ENCODE results near the gene PCYOX1L.
"Not testable (repeated sequence)": the region's sequence is repeated elsewhere in the genome, so short reads cannot be mapped to it uniquely, and the experiment has no call there.

PCYOX1L gene

DNA sequence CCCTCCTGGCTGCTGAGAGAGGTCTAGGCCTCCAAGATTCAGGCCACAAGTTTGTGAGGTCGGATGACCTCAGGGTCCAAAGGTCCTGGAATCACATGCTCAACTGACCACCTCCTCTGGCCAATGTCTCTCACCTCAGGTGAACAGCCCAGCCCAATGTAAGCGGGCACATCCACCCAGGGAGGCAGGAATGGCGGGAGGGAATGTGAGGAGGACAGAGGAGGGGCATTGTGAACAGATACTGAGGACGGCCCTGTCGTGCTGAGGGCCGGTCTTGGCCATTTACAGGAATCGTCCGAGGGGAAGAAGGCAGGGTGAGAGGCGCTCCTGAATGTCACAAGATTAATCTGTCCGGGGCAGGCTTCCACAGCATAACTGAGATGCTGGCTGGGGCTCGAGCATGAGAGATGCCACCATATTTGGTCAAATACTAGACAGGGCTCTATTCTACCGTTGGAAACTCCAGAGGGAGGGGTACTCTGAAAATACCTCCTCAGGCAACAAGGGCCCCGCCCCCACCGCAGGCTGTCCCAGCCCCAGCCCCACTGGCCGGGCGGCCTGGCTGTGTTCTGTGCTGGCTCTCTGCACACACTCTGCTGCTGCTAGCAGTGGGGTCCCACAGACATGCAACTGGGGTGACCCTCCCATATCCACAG lies 22.7 kb downstream of the PCYOX1L start:
- no peak for DNase-seq
- in situ Hi-C loops (cut with MboI; ENCODE audit: low pct_unique_long_range_greater_than_20kb, low sequenced_read_pairs): no loop called here

DNA sequence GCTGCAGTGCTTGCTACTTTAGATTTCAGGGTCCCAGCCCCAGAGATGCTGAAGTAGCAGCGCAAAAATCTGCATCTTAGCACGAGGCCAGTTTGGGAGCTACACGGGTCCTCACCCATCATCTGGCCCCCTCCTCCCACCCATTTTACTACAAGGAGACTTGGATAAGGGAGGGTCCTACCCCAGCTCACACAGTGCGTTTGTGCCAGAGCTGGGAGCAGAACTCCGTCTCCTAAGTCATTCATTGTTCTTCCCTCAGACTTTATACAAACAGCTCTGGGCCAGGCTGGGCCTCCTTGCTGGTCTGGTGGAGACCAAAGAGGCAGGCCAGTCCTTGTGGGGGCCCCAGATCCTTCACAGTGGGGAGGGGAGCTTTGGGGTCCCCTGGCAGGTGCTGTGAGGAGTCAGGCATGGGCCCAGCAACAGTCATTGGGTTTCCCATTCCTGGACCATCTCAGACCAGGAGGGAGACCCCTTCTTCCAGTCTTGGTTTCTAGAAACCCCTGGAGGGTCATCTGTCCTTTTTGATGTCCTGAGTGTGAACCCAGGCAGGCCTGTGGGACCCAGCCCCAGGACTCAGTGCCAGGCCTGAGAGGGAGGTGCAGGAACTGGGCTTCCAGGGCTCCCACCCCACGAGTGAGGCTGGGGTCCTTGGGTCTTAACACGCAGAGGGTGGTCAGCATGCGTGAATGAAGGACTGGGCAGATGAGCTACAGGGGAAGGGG lies 23.6 kb downstream of the PCYOX1L start:
- in situ Hi-C loops (cut with MboI; ENCODE audit: low pct_unique_long_range_greater_than_20kb, low sequenced_read_pairs): no loop called here
- no peak for DNase-seq

DNA sequence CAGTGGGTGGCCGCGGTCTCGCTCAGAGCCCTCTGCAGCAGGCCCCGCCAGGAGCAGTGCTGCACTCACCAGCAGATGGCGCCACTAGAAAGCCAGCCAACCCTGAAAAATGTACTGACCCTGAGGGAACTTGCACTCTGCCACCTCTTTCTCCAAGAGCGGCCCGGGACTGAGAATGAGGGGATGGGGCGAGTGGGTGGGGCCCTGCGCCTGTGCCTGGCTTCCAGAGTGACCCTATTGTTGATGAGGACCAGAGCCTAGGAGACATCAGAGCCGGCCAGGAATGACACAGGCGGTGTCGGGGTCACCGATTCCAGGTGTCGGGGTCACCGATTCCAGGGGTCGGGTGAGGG lies 24.1 kb downstream of the PCYOX1L start:
- in situ Hi-C loops (cut with MboI; ENCODE audit: low pct_unique_long_range_greater_than_20kb, low sequenced_read_pairs): no loop called here
- peak; percentile 81 for DNase-seq

DNA sequence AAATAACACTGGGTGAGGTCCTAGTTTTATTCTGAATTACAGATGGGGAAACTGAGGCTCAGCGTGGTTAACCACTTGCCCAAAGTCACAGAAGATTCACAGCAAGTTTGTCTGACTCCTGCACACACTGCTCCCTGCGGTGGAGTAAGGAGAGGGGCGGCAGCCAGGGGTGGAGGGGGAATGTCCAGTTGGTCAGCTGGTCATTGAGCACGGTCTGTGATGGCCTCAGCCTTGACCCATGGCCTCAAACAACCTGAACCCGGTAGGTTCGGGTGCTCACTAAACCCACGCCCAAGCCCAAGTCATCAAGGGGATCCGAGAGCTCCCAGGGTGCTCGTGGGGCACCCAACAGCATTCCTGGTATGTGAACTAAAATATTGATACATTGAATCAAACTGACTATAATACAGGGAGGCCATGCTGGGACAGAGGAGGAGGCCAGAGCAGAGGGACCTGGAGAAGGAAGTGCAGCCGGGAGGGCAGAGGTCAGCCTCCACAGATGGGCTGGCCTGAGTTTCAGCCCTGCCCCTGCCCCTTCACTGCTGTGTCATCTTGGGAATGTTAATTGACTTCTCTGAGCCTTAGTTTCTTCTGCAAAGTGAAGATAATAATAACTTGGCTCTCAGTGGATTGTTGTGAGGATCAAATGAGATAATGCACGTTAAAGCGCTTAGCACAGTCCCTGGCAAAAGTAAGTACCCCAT lies 24.8 kb downstream of the PCYOX1L start:
- in situ Hi-C loops (cut with MboI; ENCODE audit: low pct_unique_long_range_greater_than_20kb, low sequenced_read_pairs): no loop called here
- no peak for DNase-seq

DNA sequence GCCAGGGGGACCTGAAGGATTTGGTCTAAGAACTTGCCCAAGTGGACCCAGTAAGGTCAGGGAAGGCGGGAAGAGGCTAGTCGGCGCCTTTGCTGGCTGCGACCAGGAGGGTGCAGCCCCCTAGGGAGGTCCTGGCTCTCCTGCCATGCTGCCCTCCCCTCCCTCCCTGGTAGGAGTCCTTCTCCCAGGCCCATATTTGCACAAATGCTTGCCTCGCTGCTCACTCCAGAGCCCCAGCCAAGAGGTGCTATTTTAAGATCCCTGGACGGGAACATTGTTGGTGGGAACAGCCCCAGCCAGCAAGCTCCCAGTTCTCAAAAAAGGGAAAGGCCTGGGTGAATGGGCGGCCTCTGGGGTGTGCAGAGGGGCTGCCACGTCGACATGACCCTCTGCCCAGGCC lies 25.6 kb downstream of the PCYOX1L start:
- in situ Hi-C loops (cut with MboI; ENCODE audit: low pct_unique_long_range_greater_than_20kb, low sequenced_read_pairs): no loop called here
- no peak for DNase-seq

DNA sequence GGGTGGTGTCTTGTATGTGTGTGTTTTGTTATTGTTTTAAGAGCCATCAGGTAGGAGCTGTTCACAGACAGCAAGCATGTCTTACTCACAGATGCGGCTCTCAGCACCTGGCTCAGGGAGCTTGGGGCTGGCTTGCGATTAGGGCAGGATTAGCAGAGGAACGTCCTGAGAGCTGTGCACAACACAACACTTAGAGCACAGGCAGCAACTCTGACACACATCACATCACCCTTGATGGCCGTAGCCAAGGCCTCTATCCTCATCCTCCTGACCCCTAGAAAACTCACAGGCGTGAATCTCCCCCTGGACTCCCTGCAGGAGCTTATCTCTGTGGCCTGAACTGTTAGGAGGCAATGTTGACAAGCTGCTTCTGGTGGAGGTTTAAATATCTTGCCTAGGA lies 28.3 kb downstream of the PCYOX1L start:
- DNase-seq: no peak
- in situ Hi-C loops (cut with MboI; ENCODE audit: low pct_unique_long_range_greater_than_20kb, low sequenced_read_pairs): no loop called here

DNA sequence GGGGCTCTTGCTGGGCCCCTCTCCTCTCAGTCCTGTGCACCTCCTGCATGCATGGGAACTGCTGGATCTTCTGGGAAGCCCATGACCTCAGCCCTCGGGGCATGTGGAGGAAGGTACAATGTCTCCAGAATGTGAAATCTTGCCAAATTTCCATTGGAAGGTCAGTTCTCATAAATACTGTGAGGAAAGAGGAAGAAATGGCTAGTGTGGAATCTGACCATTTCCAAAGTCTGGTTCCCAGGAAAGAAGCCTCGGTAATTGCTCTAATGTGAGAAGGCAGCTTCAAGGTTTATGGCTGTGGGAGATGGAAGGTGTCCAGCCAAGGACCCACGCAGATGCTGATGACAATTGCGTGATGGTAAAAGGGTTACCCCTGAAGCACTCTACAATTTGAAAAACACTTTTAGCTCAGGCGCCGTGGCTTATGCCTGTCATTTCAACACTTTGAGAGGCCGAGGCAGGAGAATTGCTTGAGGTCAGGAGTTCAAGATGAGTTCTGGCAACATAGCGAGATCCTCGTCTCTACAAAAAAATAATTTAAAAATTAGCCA lies 29.3 kb downstream of the PCYOX1L start:
- DNase-seq: no peak
- in situ Hi-C loops (cut with MboI; ENCODE audit: low pct_unique_long_range_greater_than_20kb, low sequenced_read_pairs): no loop called here

DNA sequence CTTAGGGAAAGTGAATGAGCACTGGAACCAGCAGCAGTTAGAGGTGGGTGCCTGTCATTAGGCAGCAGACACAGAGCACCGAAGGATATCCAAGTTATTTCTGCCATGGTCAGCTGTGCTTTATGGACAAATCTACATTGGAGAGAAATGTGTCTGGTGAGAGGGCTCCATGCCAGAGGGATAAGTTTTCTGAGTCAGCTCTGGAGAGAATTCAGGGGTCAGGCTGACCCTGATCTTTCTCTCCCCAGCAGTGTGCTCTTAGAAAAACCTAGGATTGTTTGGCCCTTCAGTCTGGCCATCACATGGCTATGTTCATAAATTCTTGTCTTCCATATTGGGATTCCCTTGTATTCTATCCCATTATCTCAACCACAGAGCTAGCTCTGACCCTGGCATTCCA lies 30.1 kb downstream of the PCYOX1L start:
- in situ Hi-C loops (cut with MboI; ENCODE audit: low pct_unique_long_range_greater_than_20kb, low sequenced_read_pairs): no loop called here
- no peak for DNase-seq

DNA sequence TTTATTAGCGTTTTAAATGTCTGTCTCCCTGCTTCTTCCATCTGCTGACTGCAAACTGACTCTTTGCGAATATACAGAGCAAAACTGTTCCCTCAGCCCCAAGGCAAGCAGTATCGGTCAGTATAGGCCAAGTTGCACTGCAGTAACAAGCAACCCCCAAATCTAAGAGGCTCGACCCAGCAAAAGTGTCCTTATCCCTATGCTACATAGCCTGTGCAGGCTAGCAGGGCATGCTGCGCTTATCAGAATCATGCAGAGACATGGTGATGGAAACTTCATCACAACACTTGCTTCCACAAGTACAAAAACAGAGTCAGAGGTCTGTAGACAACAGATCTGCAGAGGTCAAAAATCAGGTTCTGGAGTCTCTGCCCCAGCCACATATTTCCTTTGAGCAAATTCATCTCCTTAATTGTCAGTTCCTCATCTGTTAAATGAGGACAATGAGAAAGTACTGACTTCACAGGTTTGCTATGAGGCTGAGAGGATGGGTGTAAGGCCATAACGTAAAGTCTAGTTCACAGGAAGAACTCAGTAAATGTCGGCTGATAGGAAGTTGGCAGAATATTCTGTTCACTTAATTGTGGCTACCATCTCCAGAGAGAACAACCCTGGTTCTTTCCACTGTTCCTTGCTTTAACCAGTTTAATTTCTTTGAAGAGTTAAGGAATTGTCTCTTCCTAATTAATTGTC lies 30.8 kb downstream of the PCYOX1L start:
- in situ Hi-C loops (cut with MboI; ENCODE audit: low pct_unique_long_range_greater_than_20kb, low sequenced_read_pairs): no loop called here
- no peak for DNase-seq

DNA sequence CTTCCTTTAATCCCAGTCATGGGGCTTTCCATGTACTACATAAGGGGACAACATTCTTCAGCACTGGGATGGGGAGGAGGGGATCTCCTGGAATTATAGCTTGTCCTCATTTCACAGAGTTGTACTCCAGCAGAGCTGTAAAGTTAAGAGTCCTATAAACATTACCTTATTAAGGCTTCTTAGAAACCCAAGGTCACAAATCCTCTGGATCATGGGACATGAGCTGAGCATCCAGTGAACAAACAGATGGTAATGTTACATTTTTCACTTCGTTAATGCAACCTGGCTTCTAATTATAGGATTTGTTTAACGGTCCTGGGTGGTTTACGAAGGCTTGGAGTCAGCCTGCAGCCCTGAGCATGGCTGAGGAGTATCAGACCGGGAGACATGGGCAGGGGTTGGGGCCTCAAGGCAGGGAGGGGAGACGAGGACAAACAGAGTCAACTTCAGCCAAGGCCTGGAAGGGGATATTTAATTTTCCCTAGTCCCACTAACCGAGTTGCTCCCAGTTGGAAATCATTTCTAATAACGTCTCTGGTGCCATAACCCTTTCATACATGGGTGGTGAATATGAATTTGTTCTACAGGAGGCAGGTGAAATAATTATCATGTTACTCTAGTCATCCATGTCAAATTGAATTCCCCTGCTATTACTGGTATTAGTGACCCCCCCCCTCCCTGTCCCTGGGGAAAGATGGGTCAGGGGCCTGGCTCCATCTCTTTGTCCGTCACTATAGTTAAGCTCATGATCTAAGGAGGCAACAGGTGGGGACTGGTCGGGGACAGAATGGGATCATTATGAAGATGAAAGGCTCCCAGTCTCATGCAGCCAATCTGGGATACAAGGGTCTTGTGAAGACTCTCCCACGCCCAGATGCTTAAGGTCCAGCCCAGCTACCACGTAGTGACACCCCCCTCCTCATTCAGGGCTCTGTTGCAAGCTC lies 32.0 kb downstream of the PCYOX1L start:
- no peak for DNase-seq
- in situ Hi-C loops (cut with MboI; ENCODE audit: low pct_unique_long_range_greater_than_20kb, low sequenced_read_pairs): no loop called here

DNA sequence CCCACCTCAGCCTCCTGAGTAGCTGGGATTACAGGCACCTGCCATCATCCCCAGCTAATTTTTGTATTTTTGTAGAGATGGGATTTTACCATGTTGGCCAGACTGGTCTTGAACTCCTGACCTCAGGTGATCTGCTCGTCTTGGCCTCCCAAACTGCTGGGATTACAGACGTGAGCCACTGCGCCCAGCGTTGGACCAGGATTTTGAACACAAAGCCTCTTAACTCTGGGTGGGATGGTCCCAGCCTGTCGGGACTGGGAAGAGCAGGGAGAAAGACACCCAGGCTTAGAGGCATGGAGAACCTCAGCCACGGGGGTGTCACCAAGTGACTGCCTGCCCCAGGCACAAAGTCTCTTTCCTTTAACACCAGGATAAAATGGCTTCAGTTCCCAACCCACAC lies 33.2 kb downstream of the PCYOX1L start:
- in situ Hi-C loops (cut with MboI; ENCODE audit: low pct_unique_long_range_greater_than_20kb, low sequenced_read_pairs); DNase-seq: not testable (repeated sequence)

DNA sequence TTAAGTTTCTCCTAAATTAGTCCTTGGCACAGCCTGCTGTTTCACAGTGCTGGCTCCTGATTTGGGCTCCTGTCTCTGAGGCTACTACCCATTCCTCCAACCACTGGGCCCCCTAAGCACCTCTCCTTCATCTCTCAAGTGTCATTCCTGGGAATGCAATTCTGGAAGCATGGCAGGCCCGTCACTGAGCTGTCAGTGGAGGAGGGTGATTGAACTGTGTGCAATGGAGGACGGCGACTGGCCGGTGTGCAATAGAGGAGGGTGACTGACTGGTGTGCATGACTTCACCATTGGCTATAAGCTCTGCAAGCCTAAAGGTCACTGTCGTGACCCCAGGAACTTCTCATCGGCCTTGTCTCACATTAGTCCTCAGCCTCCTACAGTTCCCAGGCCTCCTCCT lies 33.7 kb downstream of the PCYOX1L start:
- no peak for DNase-seq
- in situ Hi-C loops (cut with MboI; ENCODE audit: low pct_unique_long_range_greater_than_20kb, low sequenced_read_pairs): no loop called here

DNA sequence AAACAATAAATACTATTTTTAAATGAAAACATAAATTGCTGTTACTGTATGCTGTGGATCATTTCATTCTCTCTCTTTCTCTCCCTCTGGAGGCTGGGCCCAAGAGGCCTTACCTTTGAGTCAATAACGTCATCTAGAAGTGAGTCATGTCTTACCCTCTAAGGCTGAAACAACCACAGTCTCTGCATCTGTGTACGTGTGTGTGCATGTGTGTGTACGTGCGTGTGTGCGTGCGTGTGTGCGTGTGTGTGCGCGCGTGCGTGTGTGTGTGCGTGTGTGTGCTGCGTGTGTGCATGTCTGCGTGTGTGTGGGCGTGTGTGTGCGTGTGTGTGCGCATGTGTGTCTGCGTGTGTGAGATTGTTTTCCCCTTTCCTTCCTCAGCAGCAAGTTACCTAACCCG lies 34.9 kb downstream of the PCYOX1L start:
- in situ Hi-C loops (cut with MboI; ENCODE audit: low pct_unique_long_range_greater_than_20kb, low sequenced_read_pairs): no loop called here
- no peak for DNase-seq

DNA sequence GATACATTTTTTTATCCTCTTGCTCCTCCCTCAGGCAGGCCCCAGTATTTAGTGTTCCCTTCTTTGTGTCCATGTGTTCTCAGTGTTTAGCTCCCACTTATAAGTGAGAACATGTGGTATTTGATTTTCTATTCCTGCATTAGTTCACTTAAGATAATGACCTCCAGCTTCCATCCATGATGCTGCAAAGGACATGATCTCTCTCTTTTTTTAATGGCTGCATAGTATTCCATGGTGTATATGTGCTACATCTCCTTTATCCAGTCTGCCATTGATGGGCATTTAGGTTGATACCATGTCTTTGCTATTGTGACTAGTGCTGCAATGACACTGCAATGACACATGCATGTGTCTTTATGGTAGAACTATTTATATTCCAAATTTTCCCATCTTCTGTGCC lies 37.1 kb downstream of the PCYOX1L start:
- DNase-seq; in situ Hi-C loops (cut with MboI; ENCODE audit: low pct_unique_long_range_greater_than_20kb, low sequenced_read_pairs): not testable (repeated sequence)

DNA sequence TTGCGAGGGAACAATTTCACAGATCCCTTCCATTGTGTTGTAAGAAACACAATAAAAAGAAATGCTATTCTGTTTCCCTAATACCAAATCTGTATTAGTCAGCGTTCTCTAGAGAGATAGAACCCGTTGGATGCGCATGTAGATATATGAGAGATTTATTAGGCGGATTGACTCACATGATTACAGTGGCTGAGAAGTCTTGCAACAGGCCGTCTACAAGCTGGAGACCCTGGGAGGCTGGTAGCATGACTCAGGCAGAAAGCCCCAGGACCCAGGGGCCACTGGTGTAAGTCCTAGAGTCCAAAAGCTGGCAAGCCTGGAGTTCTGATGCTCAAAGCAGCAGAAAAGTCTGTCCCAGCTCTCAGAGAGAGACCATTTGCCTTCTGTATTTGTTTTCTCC lies 39.7 kb downstream of the PCYOX1L start:
- DNase-seq: no peak
- in situ Hi-C loops (cut with MboI; ENCODE audit: low pct_unique_long_range_greater_than_20kb, low sequenced_read_pairs): no loop called here

DNA sequence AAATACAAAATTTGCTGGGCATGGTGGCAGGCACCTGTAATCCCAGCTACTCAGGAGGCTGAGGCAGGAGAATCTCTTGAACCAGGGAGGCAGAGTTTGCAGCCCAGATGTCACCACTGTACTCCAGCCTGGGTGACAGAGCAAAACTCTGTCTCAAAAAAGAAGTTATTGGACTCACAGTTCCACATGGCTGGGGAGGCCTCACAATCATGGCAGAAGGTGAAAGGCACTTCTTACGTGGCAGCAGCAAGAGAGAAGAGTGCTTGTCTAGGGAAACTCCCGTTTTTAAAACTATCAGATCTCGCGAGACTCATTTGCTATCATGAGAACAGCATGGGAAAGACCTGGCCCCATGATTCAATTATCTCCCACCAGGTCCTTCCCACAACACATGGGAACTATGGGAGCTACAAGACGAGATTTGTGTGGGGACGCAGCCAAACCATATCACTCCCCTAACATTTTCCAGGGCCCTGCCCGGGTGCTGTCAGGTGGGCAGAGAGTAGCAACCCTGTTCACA lies 41.0 kb downstream of the PCYOX1L start:
- DNase-seq; in situ Hi-C loops (cut with MboI; ENCODE audit: low pct_unique_long_range_greater_than_20kb, low sequenced_read_pairs): not testable (repeated sequence)

DNA sequence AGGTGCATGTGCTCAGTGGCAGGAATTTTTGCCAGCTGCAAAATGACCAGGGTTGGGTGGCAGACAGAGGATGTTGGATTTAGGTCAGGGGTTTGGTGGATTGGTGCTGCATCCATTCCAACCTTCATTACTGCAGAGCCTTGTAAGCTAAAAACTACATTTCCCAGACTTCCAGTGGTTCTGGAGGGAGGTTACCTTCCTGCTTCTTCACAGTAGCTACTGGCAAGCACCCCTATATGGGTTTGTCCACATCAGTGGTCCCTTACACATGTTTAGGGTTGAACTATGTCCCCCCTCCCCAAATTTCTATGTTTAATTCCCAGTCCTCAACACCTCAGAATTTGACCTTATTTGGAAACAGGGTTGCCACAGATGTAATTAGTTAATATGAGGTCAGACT lies 41.9 kb downstream of the PCYOX1L start:
- in situ Hi-C loops (cut with MboI; ENCODE audit: low pct_unique_long_range_greater_than_20kb, low sequenced_read_pairs): no loop called here
- no peak for DNase-seq

DNA sequence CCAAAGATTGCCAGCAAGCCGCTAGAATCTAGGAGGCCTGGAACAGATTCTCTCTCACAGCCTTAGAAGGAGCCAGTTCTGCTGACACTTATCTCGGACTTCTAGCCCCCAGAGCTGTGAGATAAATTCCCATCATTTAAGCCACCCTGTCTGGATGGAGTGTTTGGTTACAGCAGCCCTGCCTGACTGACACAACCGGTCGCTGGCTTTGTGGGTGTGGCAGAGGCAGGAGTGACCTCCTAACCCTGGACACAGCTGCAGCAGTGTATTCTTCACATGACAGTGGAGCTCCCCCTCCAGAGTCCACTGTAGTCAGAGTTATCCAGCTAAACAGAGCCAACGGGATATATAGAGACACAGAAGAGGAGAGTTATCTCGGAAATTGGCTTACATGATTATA lies 42.5 kb downstream of the PCYOX1L start:
- in situ Hi-C loops (cut with MboI; ENCODE audit: low pct_unique_long_range_greater_than_20kb, low sequenced_read_pairs): no loop called here
- DNase-seq: no peak

Measured in KBM-7 (cell line).